Stomach smooth muscle (tissue), 2 donors: ENCODE results near the gene USP6NL.

Experiments used
- H3K27ac ChIP-seq: one replicate; pipeline ENCODE4 v1.7.0; 2013; ENCODE audit warnings: mild to moderate bottlenecking, low read length, inconsistent platforms
- H3K27me3 ChIP-seq, 2 donors: one replicate each; pipeline ENCODE4 v1.7.0; 2013; ENCODE audit warnings: low read length in 2 of 2; ENCODE audit not compliant: insufficient read depth in 2 of 2, control insufficient read depth in 1 of 2
- H3K36me3 ChIP-seq, 2 donors: one replicate each; pipeline ENCODE4 v1.7.0; 2013; ENCODE audit warnings: low read length in 2 of 2; ENCODE audit not compliant: control insufficient read depth in 2 of 2, insufficient read depth in 2 of 2
- H3K4me1 ChIP-seq: one replicate; pipeline ENCODE4 v1.7.0; 2013; ENCODE audit warnings: low read length; ENCODE audit not compliant: control insufficient read depth, insufficient read depth
- H3K4me3 ChIP-seq, 2 donors: one replicate each; pipeline ENCODE4 v1.7.0; 2013; ENCODE audit warnings: low read length in 2 of 2
- H3K9ac ChIP-seq, 2 donors: one replicate each; pipeline ENCODE4 v1.7.0; 2013; ENCODE audit warnings: low read length in 2 of 2, mild to moderate bottlenecking in 1 of 2
- H3K9me3 ChIP-seq, 2 donors: one replicate each; pipeline ENCODE4 v1.7.0; 2013; ENCODE audit warnings: low read length in 2 of 2; ENCODE audit not compliant: control insufficient read depth in 2 of 2
- donor health status: healthy.
- donor health status: Pancreatic carcinoma.

Gene USP6NL

GRCh38 chr10:11616021-11616420, 4.6 kb upstream of the USP6NL start:
- H3K9me3 ChIP-seq, result no peaks in the 10 kb centered on the region
- H3K27ac ChIP-seq, result no peak overlapping the region
- no peak overlapping the region for H3K4me3 ChIP-seq
- no peaks in the 10 kb centered on the region for H3K4me1 ChIP-seq
- H3K9ac ChIP-seq, result no peak overlapping the region
- no peaks in the 10 kb centered on the region for H3K36me3 ChIP-seq
- H3K27me3 ChIP-seq, result no peaks in the 10 kb centered on the region

GRCh38 chr10:11615396-11615795, 3.9 kb upstream of the USP6NL start:
- H3K4me1 ChIP-seq, result no peaks in the 10 kb centered on the region
- no peak overlapping the region for H3K9ac ChIP-seq
- no peaks in the 10 kb centered on the region for H3K9me3 ChIP-seq
- no peaks in the 10 kb centered on the region for H3K36me3 ChIP-seq
- H3K27me3 ChIP-seq, result no peaks in the 10 kb centered on the region
- no peak overlapping the region for H3K4me3 ChIP-seq
- H3K27ac ChIP-seq, result no peak overlapping the region

- peak overlapping the region; percentile 81 to 84 for H3K4me3 ChIP-seq
- H3K36me3 ChIP-seq, result no peaks in the 10 kb centered on the region
- H3K9ac ChIP-seq, result peak overlapping the region; percentile 68 to 77
- no peaks in the 10 kb centered on the region for H3K4me1 ChIP-seq
- no peaks in the 10 kb centered on the region for H3K9me3 ChIP-seq
- peak overlapping the region; percentile 56 for H3K27ac ChIP-seq
- H3K27me3 ChIP-seq, result no peaks in the 10 kb centered on the region
Measured at GRCh38 chr10:11612021-11613001, 861 bp upstream of the USP6NL start.

GRCh38 chr10:11610826-11611247, 613 bp downstream of the USP6NL start:
- H3K4me1 ChIP-seq, result no peaks in the 10 kb centered on the region
- no peaks in the 10 kb centered on the region for H3K27me3 ChIP-seq
- peak overlapping the region; percentile 32 for H3K27ac ChIP-seq
- peak overlapping the region; percentile 44 to 71 for H3K9ac ChIP-seq
- no peaks in the 10 kb centered on the region for H3K9me3 ChIP-seq
- H3K4me3 ChIP-seq, result peak overlapping the region; percentile 68 to 81
- H3K36me3 ChIP-seq, result no peaks in the 10 kb centered on the region

- Histone ChIP-seq H3K9me3 (no peaks in the 10 kb centered on the region), H3K27ac (peak overlapping the region; percentile 32), H3K4me3 (peak overlapping the region; percentile 68 to 81), H3K4me1 (no peaks in the 10 kb centered on the region), H3K27me3 (no peaks in the 10 kb centered on the region), H3K36me3 (no peaks in the 10 kb centered on the region), H3K9ac (peak overlapping the region; percentile 44 to 71)
Measured at GRCh38 chr10:11610166-11610825, 1.2 kb downstream of the USP6NL start.

GRCh38 chr10:11609492-11610093, 1.9 kb downstream of the USP6NL start:
- peak overlapping the region in 1 of 2 donors; percentile 18 for H3K4me3 ChIP-seq
- no peaks in the 10 kb centered on the region for H3K27me3 ChIP-seq
- H3K27ac ChIP-seq, result no peak overlapping the region
- no peaks in the 10 kb centered on the region for H3K9me3 ChIP-seq
- H3K9ac ChIP-seq, result no peak overlapping the region
- no peaks in the 10 kb centered on the region for H3K4me1 ChIP-seq
- no peaks in the 10 kb centered on the region for H3K36me3 ChIP-seq

GRCh38 chr10:11609052-11609451, 2.4 kb downstream of the USP6NL start:
- Histone ChIP-seq H3K27ac (no peak overlapping the region), H3K4me1 (no peaks in the 10 kb centered on the region), H3K9ac (no peak overlapping the region), H3K36me3 (no peaks in the 10 kb centered on the region), H3K27me3 (no peaks in the 10 kb centered on the region), H3K9me3 (no peaks in the 10 kb centered on the region), H3K4me3 (no peak overlapping the region)

GRCh38 chr10:11608159-11609013, 3.1 kb downstream of the USP6NL start:
- no peaks in the 10 kb centered on the region for H3K9me3 ChIP-seq
- no peaks in the 10 kb centered on the region for H3K4me1 ChIP-seq
- no peak overlapping the region for H3K4me3 ChIP-seq
- no peaks in the 10 kb centered on the region for H3K27me3 ChIP-seq
- no peak overlapping the region for H3K9ac ChIP-seq
- no peaks in the 10 kb centered on the region for H3K36me3 ChIP-seq
- H3K27ac ChIP-seq, result no peak overlapping the region

- Histone ChIP-seq H3K27ac (no peak overlapping the region), H3K36me3 (no peaks in the 10 kb centered on the region), H3K9me3 (no peaks in the 10 kb centered on the region), H3K4me1 (no peaks in the 10 kb centered on the region), H3K4me3 (no peak overlapping the region), H3K9ac (no peak overlapping the region), H3K27me3 (no peaks in the 10 kb centered on the region)
Measured at GRCh38 chr10:11605807-11606408, 5.5 kb downstream of the USP6NL start.
